Thoracic aorta (tissue), 2 donors: ENCODE results near the gene KHSRP. TPM values are rescaled to one million over a fixed set of nuclear protein-coding genes. Genes with fewer than 3 reads are reported as not detected.

Source experiments
- ATAC-seq: fragments of 150-250 bp; one replicate; pipeline ENCODE4 v1.8.0; 2017; ENCODE audit warnings: low read depth; ENCODE audit not compliant: insufficient number of reproducible peaks, low FRiP score
- DNase-seq: peaks from one replicate; pipeline ENCODE4 v3.0.0-alpha.2; 2020; ENCODE audit warnings: low spot score
- H3K27ac ChIP-seq, 2 donors: fragments of 200-600 bp; sonication (generic); 1 replicate in 1 of 2; 2 replicates in 1 of 2; pipeline ENCODE4 v1.5.1; 2016; ENCODE audit warnings: mild to moderate bottlenecking in 2 of 2, moderate library complexity in 2 of 2
- H3K27me3 ChIP-seq: fragments of 200-600 bp; sonication (generic); replicated peaks from 2 replicates; pipeline ENCODE4 v1.6.0; 2016; ENCODE audit warnings: mild to moderate bottlenecking; ENCODE audit not compliant: insufficient read depth
- H3K36me3 ChIP-seq: fragments of 200-600 bp; sonication (generic); one replicate; pipeline ENCODE4 v1.5.1; 2016
- H3K4me1 ChIP-seq, 2 donors: fragments of 200-600 bp; sonication (generic); 1 replicate in 1 of 2; 2 replicates in 1 of 2; pipeline versions ENCODE4 v1.5.1 to v1.6.0; 2016; ENCODE audit warnings: low read depth in 2 of 2, mild to moderate bottlenecking in 1 of 2; ENCODE audit not compliant: control insufficient read depth in 1 of 2
- H3K4me3 ChIP-seq: fragments of 200-600 bp; sonication (generic); 2 replicates; pipeline ENCODE4 v1.5.1; 2016; ENCODE audit warnings: mild to moderate bottlenecking
- H3K9me3 ChIP-seq: fragments of 200-600 bp; sonication (generic); 2 replicates; pipeline ENCODE4 v1.5.1; 2016
- CTCF ChIP-seq: fragments of 200-600 bp; sonication (generic); IDR thresholded peaks from one replicate; pipeline ENCODE4 v1.5.1; 2019; ENCODE audit warnings: antibody characterized with exemption
- total RNA-seq, 2 donors: library from RNA; depleted of rRNA; stranded (reverse); fragments of >200 nt; gene quantifications; one replicate each; pipeline versions ENCODE4 v1.1.0 to v1.2.3, GENCODE V29; 2016

Gene KHSRP
- total RNA-seq, 2 donors from 2014 or later, result 98.4 to 111 TPM

- no peaks in the 10 kb centered on the region for H3K27me3 ChIP-seq
- DNase-seq (no peak), ATAC-seq (no peak)
- H3K4me1 ChIP-seq, result peaks cover 0 to 5% of the 10 kb centered on the region in 2 donors
- no peak overlapping the region for H3K4me3 ChIP-seq
- no peak overlapping the region for H3K27ac ChIP-seq
- TF ChIP-seq CTCF, result no peak
- H3K36me3 ChIP-seq, result peaks cover 70% of the 10 kb centered on the region
- no peaks in the 10 kb centered on the region for H3K9me3 ChIP-seq
Observed at GRCh38 chr19:6416658-6417405, 7.8 kb downstream of the KHSRP start.

GRCh38 chr19:6415591-6416190, 8.9 kb downstream of the KHSRP start:
- no peak for TF ChIP-seq CTCF
- H3K27ac ChIP-seq, result no peak overlapping the region
- no peaks in the 10 kb centered on the region for H3K4me1 ChIP-seq
- H3K9me3 ChIP-seq, result no peaks in the 10 kb centered on the region
- peaks cover 65% of the 10 kb centered on the region for H3K36me3 ChIP-seq
- H3K27me3 ChIP-seq, result no peaks in the 10 kb centered on the region
- ATAC-seq (no peak), DNase-seq (no peak)
- no peak overlapping the region for H3K4me3 ChIP-seq

- H3K4me1 ChIP-seq, result no peaks in the 10 kb centered on the region
- ATAC-seq, result no peak
- no peak overlapping the region for H3K27ac ChIP-seq
- TF ChIP-seq CTCF, result no peak
- H3K4me3 ChIP-seq, result no peak overlapping the region
- no peaks in the 10 kb centered on the region for H3K9me3 ChIP-seq
- no peak for DNase-seq
- peaks cover 58% of the 10 kb centered on the region for H3K36me3 ChIP-seq
- H3K27me3 ChIP-seq, result no peaks in the 10 kb centered on the region
Observed at GRCh38 chr19:6414793-6415590, 9.6 kb downstream of the KHSRP start.

GRCh38 chr19:6413721-6414643, 10.6 kb downstream of the KHSRP start:
- TF ChIP-seq CTCF, result no peak
- H3K4me3 ChIP-seq, result no peak overlapping the region
- H3K27ac ChIP-seq, result no peak overlapping the region
- no peaks in the 10 kb centered on the region for H3K9me3 ChIP-seq
- ATAC-seq (no peak), DNase-seq (no peak)
- H3K4me1 ChIP-seq, result no peaks in the 10 kb centered on the region
- H3K36me3 ChIP-seq, result peaks cover 49% of the 10 kb centered on the region
- no peaks in the 10 kb centered on the region for H3K27me3 ChIP-seq
